ENCODE measurements around the gene DIO3. TPM values are rescaled to one million over a fixed set of nuclear protein-coding genes. Genes with fewer than 3 reads are reported as not detected.

DIO3 gene
- total RNA-seq, 5 donors from 2014 or later (not counting 1 experiment from before 2014, with no cell fraction given) = not detected

GRCh38 chr14:101584055-101584859 is 23.0 kb downstream of the DIO3 start:
- peaks cover 0 to 21% of the 10 kb centered on the region in 2 experiments for H3K27me3 ChIP-seq (replicated peaks in 1 of 2; ENCODE audit: control insufficient read depth in 2 of 2, extremely low read depth in 1 of 2, insufficient read depth in 2 of 2, low read length in 1 of 2)
- no peaks in the 10 kb centered on the region for H3K4me1 Mint-ChIP-seq
- no peaks in the 10 kb centered on the region for H3K4me1 ChIP-seq (ENCODE audit: control insufficient read depth in 1 of 2, extremely low read depth in 1 of 2, insufficient read depth in 2 of 2, low read length in 2 of 2)
- no peaks in the 10 kb centered on the region for H3K9me3 Mint-ChIP-seq
- no peaks in the 10 kb centered on the region for H3K36me3 Mint-ChIP-seq
- WGBS (ENCODE audit: insufficient coverage) = 88% methylated on average over 47 of the region's 54 CpGs
- peak in 3 of 35 experiments; percentile 6 to 13 (median 13) for DNase-seq
- CTCF ChIA-PET = no interaction called here
- no peak overlapping the region for H3K27ac ChIP-seq (ENCODE audit: low read length)
- H3K4me3 ChIP-seq (ENCODE audit: control insufficient read depth in 1 of 2, extremely low read depth in 1 of 2, low read length in 1 of 2) = no peak overlapping the region
- no peaks in the 10 kb centered on the region for H3K36me3 ChIP-seq (ENCODE audit: control insufficient read depth in 2 of 2, extremely low read depth in 1 of 2, insufficient read depth in 1 of 2, low read length in 1 of 2)
- H3K4me3 Mint-ChIP-seq = peak overlapping the region in 1 of 3 donors; percentile 2
- POLR2A ChIA-PET = no interaction called here
- no peaks in the 10 kb centered on the region for H3K9me3 ChIP-seq
- peak in 1 of 4 experiments; percentile 18 for ATAC-seq (replicated peaks in 1 of 4)
- H3K27ac Mint-ChIP-seq = no peak overlapping the region
- no peaks in the 10 kb centered on the region for H3K27me3 Mint-ChIP-seq

- Mint-ChIP-seq H3K27ac (no peak overlapping the region), H3K4me1 (no peaks in the 10 kb centered on the region), H3K27me3 (no peaks in the 10 kb centered on the region), H3K36me3 (no peaks in the 10 kb centered on the region), H3K9me3 (no peaks in the 10 kb centered on the region), H3K4me3 (no peak overlapping the region)
- no peaks in the 10 kb centered on the region for H3K36me3 ChIP-seq (ENCODE audit: control insufficient read depth in 2 of 2, extremely low read depth in 1 of 2, insufficient read depth in 1 of 2, low read length in 1 of 2)
- ChIA-PET POLR2A (no interaction called here), CTCF (no interaction called here)
- no peaks in the 10 kb centered on the region for H3K9me3 ChIP-seq
- H3K27ac ChIP-seq (ENCODE audit: low read length) = no peak overlapping the region
- H3K27me3 ChIP-seq (replicated peaks in 1 of 2; ENCODE audit: control insufficient read depth in 2 of 2, extremely low read depth in 1 of 2, insufficient read depth in 2 of 2, low read length in 1 of 2) = peaks cover 0 to 16% of the 10 kb centered on the region in 2 experiments
- ATAC-seq (replicated peaks in 1 of 4) = no peak
- H3K4me1 ChIP-seq (ENCODE audit: control insufficient read depth in 1 of 2, extremely low read depth in 1 of 2, insufficient read depth in 2 of 2, low read length in 2 of 2) = no peaks in the 10 kb centered on the region
- 95% methylated on average over 2 of the region's 6 CpGs for WGBS (ENCODE audit: insufficient coverage)
- H3K4me3 ChIP-seq (ENCODE audit: control insufficient read depth in 1 of 2, extremely low read depth in 1 of 2, low read length in 1 of 2) = no peak overlapping the region
- DNase-seq = no peak
Observed at GRCh38 chr14:101585211-101585610, 23.9 kb downstream of the DIO3 start.

GRCh38 chr14:101586531-101587430 is 25.5 kb downstream of the DIO3 start:
- POLR2A ChIA-PET = no interaction called here
- H3K9me3 Mint-ChIP-seq = no peaks in the 10 kb centered on the region
- no peaks in the 10 kb centered on the region for H3K27me3 Mint-ChIP-seq
- no peak overlapping the region for H3K27ac Mint-ChIP-seq
- Histone ChIP-seq H3K4me3 (ENCODE audit: control insufficient read depth in 1 of 2, extremely low read depth in 1 of 2, low read length in 1 of 2) (no peak overlapping the region), H3K27me3 (replicated peaks in 1 of 2; ENCODE audit: control insufficient read depth in 2 of 2, extremely low read depth in 1 of 2, insufficient read depth in 2 of 2, low read length in 1 of 2) (peaks cover 0 to 13% of the 10 kb centered on the region in 2 experiments), H3K4me1 (ENCODE audit: control insufficient read depth in 1 of 2, extremely low read depth in 1 of 2, insufficient read depth in 2 of 2, low read length in 2 of 2) (no peaks in the 10 kb centered on the region), H3K9me3 (no peaks in the 10 kb centered on the region), H3K27ac (ENCODE audit: low read length) (no peak overlapping the region), H3K36me3 (ENCODE audit: control insufficient read depth in 2 of 2, extremely low read depth in 1 of 2, insufficient read depth in 1 of 2, low read length in 1 of 2) (no peaks in the 10 kb centered on the region)
- no peaks in the 10 kb centered on the region for H3K36me3 Mint-ChIP-seq
- CTCF ChIA-PET = no interaction called here
- H3K4me1 Mint-ChIP-seq = no peaks in the 10 kb centered on the region
- no peak for ATAC-seq (replicated peaks in 1 of 4)
- 82% methylated on average over 15 of the region's 17 CpGs for WGBS (ENCODE audit: insufficient coverage)
- no peak overlapping the region for H3K4me3 Mint-ChIP-seq
- DNase-seq = peak in 1 of 35 experiments; percentile 21

- no peaks in the 10 kb centered on the region for H3K36me3 ChIP-seq (ENCODE audit: control insufficient read depth in 2 of 2, extremely low read depth in 1 of 2, insufficient read depth in 1 of 2, low read length in 1 of 2)
- H3K4me1 ChIP-seq (ENCODE audit: control insufficient read depth in 1 of 2, extremely low read depth in 1 of 2, insufficient read depth in 2 of 2, low read length in 2 of 2) = no peaks in the 10 kb centered on the region
- 93% methylated on average over 29 of the region's 29 CpGs for WGBS (ENCODE audit: insufficient coverage)
- H3K4me3 ChIP-seq (ENCODE audit: control insufficient read depth in 1 of 2, extremely low read depth in 1 of 2, low read length in 1 of 2) = no peak overlapping the region
- CTCF ChIA-PET = no interaction called here
- ATAC-seq (replicated peaks in 1 of 4) (no peak), DNase-seq (peak in 1 of 35 experiments; percentile 21)
- H3K36me3 Mint-ChIP-seq = no peaks in the 10 kb centered on the region
- no peaks in the 10 kb centered on the region for H3K4me1 Mint-ChIP-seq
- POLR2A ChIA-PET = no interaction called here
- H3K27ac ChIP-seq (ENCODE audit: low read length) = no peak overlapping the region
- H3K27ac Mint-ChIP-seq = no peak overlapping the region
- no peaks in the 10 kb centered on the region for H3K9me3 Mint-ChIP-seq
- H3K9me3 ChIP-seq = no peaks in the 10 kb centered on the region
- no peak overlapping the region for H3K4me3 Mint-ChIP-seq
- no peaks in the 10 kb centered on the region for H3K27me3 Mint-ChIP-seq
- peaks cover 0 to 13% of the 10 kb centered on the region in 2 experiments for H3K27me3 ChIP-seq (replicated peaks in 1 of 2; ENCODE audit: control insufficient read depth in 2 of 2, extremely low read depth in 1 of 2, insufficient read depth in 2 of 2, low read length in 1 of 2)
Observed at GRCh38 chr14:101587441-101587911, 26.2 kb downstream of the DIO3 start.

GRCh38 chr14:101588286-101588975 is 27.1 kb downstream of the DIO3 start:
- ChIA-PET CTCF (no interaction called here), POLR2A (no interaction called here)
- H3K4me1 ChIP-seq (ENCODE audit: control insufficient read depth in 1 of 2, extremely low read depth in 1 of 2, insufficient read depth in 2 of 2, low read length in 2 of 2) = no peaks in the 10 kb centered on the region
- ATAC-seq (replicated peaks in 1 of 4) = no peak
- Mint-ChIP-seq H3K9me3 (no peaks in the 10 kb centered on the region), H3K36me3 (no peaks in the 10 kb centered on the region), H3K27ac (no peak overlapping the region), H3K4me1 (peaks cover 2 to 4% (median 3%) of the 10 kb centered on the region in 3 donors), H3K4me3 (no peak overlapping the region), H3K27me3 (no peaks in the 10 kb centered on the region)
- 63% methylated on average over 10 of the region's 17 CpGs for WGBS (ENCODE audit: insufficient coverage)
- peak in 1 of 35 experiments; percentile 19 for DNase-seq
- H3K27me3 ChIP-seq (replicated peaks in 1 of 2; ENCODE audit: control insufficient read depth in 2 of 2, extremely low read depth in 1 of 2, insufficient read depth in 2 of 2, low read length in 1 of 2) = peaks cover 0 to 7% of the 10 kb centered on the region in 2 experiments
- H3K4me3 ChIP-seq (ENCODE audit: control insufficient read depth in 1 of 2, extremely low read depth in 1 of 2, low read length in 1 of 2) = no peak overlapping the region
- no peaks in the 10 kb centered on the region for H3K36me3 ChIP-seq (ENCODE audit: control insufficient read depth in 2 of 2, extremely low read depth in 1 of 2, insufficient read depth in 1 of 2, low read length in 1 of 2)
- H3K27ac ChIP-seq (ENCODE audit: low read length) = no peak overlapping the region
- no peaks in the 10 kb centered on the region for H3K9me3 ChIP-seq

- ChIA-PET POLR2A (no interaction called here), CTCF (no interaction called here)
- no peaks in the 10 kb centered on the region for H3K27me3 Mint-ChIP-seq
- peaks cover 0 to under 1% (median 0%) of the 10 kb centered on the region in 3 donors for H3K9me3 Mint-ChIP-seq
- Histone ChIP-seq H3K9me3 (no peaks in the 10 kb centered on the region), H3K4me1 (ENCODE audit: control insufficient read depth in 1 of 2, extremely low read depth in 1 of 2, insufficient read depth in 2 of 2, low read length in 2 of 2) (peaks cover 0 to 3% of the 10 kb centered on the region in 2 experiments), H3K27ac (ENCODE audit: low read length) (no peak overlapping the region), H3K27me3 (replicated peaks in 1 of 2; ENCODE audit: control insufficient read depth in 2 of 2, extremely low read depth in 1 of 2, insufficient read depth in 2 of 2, low read length in 1 of 2) (peaks cover 0 to 3% of the 10 kb centered on the region in 2 experiments), H3K4me3 (ENCODE audit: control insufficient read depth in 1 of 2, extremely low read depth in 1 of 2, low read length in 1 of 2) (no peak overlapping the region), H3K36me3 (ENCODE audit: control insufficient read depth in 2 of 2, extremely low read depth in 1 of 2, insufficient read depth in 1 of 2, low read length in 1 of 2) (no peaks in the 10 kb centered on the region)
- DNase-seq = no peak
- no peaks in the 10 kb centered on the region for H3K36me3 Mint-ChIP-seq
- 79% methylated on average over 3 of the region's 6 CpGs for WGBS (ENCODE audit: insufficient coverage)
- peaks cover 4 to 8% (median 7%) of the 10 kb centered on the region in 3 donors for H3K4me1 Mint-ChIP-seq
- ATAC-seq (replicated peaks in 1 of 4) = no peak
- H3K4me3 Mint-ChIP-seq = no peak overlapping the region
- H3K27ac Mint-ChIP-seq = no peak overlapping the region
Observed at GRCh38 chr14:101588990-101589389, 27.7 kb downstream of the DIO3 start.
